Measurements from ENCODE around the gene ANXA2R. TPM values are rescaled to one million over a fixed set of nuclear protein-coding genes. Genes with fewer than 3 reads are reported as not detected.

Gene ANXA2R
- total RNA-seq, 4 donors from 2014 or later = 1.5 to 4.2 (median 2.0) TPM

DNA sequence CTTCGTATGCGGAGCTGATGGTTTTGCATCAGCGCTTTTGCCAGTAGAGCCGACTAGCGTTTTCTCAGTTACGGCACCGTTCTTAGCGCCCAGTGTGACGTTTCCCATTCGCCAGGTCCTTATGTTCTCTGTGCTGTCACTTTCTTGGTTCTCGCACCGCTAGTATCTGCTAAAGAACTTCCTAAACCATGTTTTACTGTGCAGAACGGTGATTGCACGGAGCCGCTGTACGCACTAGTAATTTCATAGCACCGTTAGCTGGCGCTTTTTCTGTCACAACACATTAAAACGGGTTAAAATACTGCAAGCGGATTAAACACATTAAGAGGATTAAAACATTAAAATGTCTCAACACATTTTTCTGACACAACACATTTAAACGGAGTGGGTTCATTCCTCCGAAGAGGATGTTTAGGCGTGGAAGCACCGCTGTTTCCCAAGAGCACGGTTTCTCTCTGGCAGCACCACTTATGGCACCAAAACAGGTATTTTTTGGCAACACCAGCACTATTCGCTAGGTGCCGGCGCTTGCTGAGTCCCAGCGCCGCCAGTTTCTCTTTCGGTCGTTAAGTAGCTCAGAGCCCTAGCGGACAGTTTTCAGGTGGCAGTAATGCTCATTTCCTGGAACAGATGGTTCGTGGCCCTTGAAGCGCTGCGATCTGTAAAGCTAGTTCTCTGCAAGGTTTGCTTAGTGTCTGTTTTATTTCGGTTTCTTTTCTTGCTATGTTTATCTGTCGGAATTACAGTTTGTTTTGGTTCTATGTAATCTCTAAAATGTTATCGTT, 20.3 kb downstream of the ANXA2R start:
- Histone ChIP-seq H3K4me3 (peak overlapping the region; percentile 48 to 55 (median 52)), H3K9me3 (no peaks in the 10 kb centered on the region), H3K4me1 (peaks cover 6 to 24% (median 11%) of the 10 kb centered on the region in 4 donors), H3K27ac (replicated peaks in 1 of 4) (peak overlapping the region; percentile 78 to 90 (median 85)), H3K27me3 (peaks cover 0 to 94% (median 44%) of the 10 kb centered on the region in 4 donors), H3K36me3 (no peaks in the 10 kb centered on the region)
- TF ChIP-seq, protein P1, sequence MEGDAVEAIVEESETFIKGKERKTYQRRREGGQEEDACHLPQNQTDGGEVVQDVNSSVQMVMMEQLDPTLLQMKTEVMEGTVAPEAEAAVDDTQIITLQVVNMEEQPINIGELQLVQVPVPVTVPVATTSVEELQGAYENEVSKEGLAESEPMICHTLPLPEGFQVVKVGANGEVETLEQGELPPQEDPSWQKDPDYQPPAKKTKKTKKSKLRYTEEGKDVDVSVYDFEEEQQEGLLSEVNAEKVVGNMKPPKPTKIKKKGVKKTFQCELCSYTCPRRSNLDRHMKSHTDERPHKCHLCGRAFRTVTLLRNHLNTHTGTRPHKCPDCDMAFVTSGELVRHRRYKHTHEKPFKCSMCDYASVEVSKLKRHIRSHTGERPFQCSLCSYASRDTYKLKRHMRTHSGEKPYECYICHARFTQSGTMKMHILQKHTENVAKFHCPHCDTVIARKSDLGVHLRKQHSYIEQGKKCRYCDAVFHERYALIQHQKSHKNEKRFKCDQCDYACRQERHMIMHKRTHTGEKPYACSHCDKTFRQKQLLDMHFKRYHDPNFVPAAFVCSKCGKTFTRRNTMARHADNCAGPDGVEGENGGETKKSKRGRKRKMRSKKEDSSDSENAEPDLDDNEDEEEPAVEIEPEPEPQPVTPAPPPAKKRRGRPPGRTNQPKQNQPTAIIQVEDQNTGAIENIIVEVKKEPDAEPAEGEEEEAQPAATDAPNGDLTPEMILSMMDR (IDR thresholded peaks at IDR 0.05) = peak in 2 of 3 experiments; percentile 9 to 42
- peak; percentile 26 to 29 for TF ChIP-seq POLR2AphosphoS5 (IDR thresholded peaks at IDR 0.05)
- TF ChIP-seq EP300 (IDR thresholded peaks at IDR 0.05) = no peak
- TF ChIP-seq POLR2A (IDR thresholded peaks at IDR 0.05; ENCODE audit: low read depth) = no peak
- DNase-seq (ENCODE audit: extremely low spot score) = no peak
- WGBS = 17% methylated on average over 39 of the region's 39 CpGs
- intact Hi-C loops (cut with DNase I) = no loop called here

GRCh38 chr5:43019291-43019613, 20.9 kb downstream of the ANXA2R start:
- no peaks in the 10 kb centered on the region for H3K9me3 ChIP-seq
- 35% methylated on average over 6 of the region's 6 CpGs for WGBS
- TF ChIP-seq EP300 (IDR thresholded peaks at IDR 0.05) (no peak), POLR2A (IDR thresholded peaks at IDR 0.05; ENCODE audit: low read depth) (no peak), POLR2AphosphoS5 (IDR thresholded peaks at IDR 0.05) (no peak)
- TF ChIP-seq, protein P1 (IDR thresholded peaks at IDR 0.05) = no peak
- intact Hi-C loops (cut with DNase I) = no loop called here
- H3K4me1 ChIP-seq = peaks cover 6 to 24% (median 11%) of the 10 kb centered on the region in 4 donors
- peak overlapping the region; percentile 48 to 55 (median 52) for H3K4me3 ChIP-seq
- peak overlapping the region; percentile 78 to 90 (median 85) for H3K27ac ChIP-seq (replicated peaks in 1 of 4)
- peaks cover 0 to 88% (median 44%) of the 10 kb centered on the region in 4 donors for H3K27me3 ChIP-seq
- no peak for DNase-seq (ENCODE audit: extremely low spot score)
- H3K36me3 ChIP-seq = no peaks in the 10 kb centered on the region

DNA sequence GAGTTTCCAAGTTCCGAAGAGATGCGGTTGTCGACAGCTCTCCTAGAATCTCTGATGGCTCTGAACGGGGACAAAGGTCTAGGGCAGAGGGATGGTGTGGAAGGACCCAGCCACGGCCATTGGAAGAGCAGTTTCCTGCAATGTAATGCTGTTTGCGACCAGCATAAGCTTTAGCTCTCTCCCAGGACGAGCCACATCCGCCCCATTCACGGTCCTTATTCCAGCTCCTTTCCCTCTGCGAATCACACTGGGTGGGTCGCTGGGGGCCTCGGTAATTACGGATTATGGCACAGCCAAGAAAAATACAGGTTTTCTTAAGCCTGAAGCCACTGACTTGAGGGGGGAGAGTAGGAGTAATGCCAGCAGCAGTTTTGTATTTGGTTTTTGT, 22.7 kb downstream of the ANXA2R start:
- intact Hi-C loops (cut with DNase I) = no loop called here
- Histone ChIP-seq H3K27me3 (peaks cover 0 to 70% (median 40%) of the 10 kb centered on the region in 4 donors), H3K4me3 (peak overlapping the region; percentile 48 to 55 (median 52)), H3K36me3 (no peaks in the 10 kb centered on the region), H3K27ac (replicated peaks in 1 of 4) (peak overlapping the region; percentile 78 to 90 (median 85)), H3K9me3 (no peaks in the 10 kb centered on the region), H3K4me1 (peaks cover 6 to 24% (median 11%) of the 10 kb centered on the region in 4 donors)
- DNase-seq (ENCODE audit: extremely low spot score) = no peak
- WGBS = 8% methylated on average over 12 of the region's 13 CpGs
- TF ChIP-seq EP300 (IDR thresholded peaks at IDR 0.05) (no peak), POLR2AphosphoS5 (IDR thresholded peaks at IDR 0.05) (no peak)
- TF ChIP-seq, protein P1 (IDR thresholded peaks at IDR 0.05) = peak in 1 of 3 experiments; percentile 8

- H3K9me3 ChIP-seq = no peaks in the 10 kb centered on the region
- no peak for TF ChIP-seq POLR2A (IDR thresholded peaks at IDR 0.05; ENCODE audit: low read depth)
- no peak for TF ChIP-seq POLR2AphosphoS5 (IDR thresholded peaks at IDR 0.05)
- TF ChIP-seq, protein P1 (IDR thresholded peaks at IDR 0.05) = no peak
- no peak for TF ChIP-seq EP300 (IDR thresholded peaks at IDR 0.05)
- H3K36me3 ChIP-seq = no peaks in the 10 kb centered on the region
- peaks cover 6 to 24% (median 11%) of the 10 kb centered on the region in 4 donors for H3K4me1 ChIP-seq
- H3K27ac ChIP-seq (replicated peaks in 1 of 4) = no peak overlapping the region
- intact Hi-C loops (cut with DNase I) = no loop called here
- no peak overlapping the region for H3K4me3 ChIP-seq
- WGBS = 74% methylated on average over 5 of the region's 5 CpGs
- peaks cover 0 to 59% (median 38%) of the 10 kb centered on the region in 4 donors for H3K27me3 ChIP-seq
- DNase-seq (ENCODE audit: extremely low spot score) = no peak
Measured at GRCh38 chr5:43016217-43016779, 23.8 kb downstream of the ANXA2R start.
